ENCODE data around the gene ZNF726.

DNA sequence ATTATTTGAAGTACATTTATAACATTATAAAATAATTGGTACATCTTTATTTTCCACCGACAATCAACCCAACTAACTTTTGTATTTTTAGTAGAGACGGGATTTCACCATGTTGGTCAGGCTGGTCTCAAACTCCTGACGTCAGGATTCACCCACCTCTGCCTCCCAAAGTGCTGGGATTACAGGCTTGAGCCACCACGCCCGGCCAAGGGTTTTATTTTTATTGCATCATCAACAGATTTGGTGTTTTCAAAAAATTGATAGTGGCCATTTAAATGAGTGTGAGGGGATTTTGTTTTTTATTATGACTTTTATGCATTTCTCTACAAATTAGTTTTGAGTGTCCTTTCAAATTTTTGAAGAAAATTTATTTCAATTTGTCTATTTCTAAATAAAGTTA is 10.6 kb downstream of the ZNF726 start:
- TF ChIP-seq, protein P1, sequence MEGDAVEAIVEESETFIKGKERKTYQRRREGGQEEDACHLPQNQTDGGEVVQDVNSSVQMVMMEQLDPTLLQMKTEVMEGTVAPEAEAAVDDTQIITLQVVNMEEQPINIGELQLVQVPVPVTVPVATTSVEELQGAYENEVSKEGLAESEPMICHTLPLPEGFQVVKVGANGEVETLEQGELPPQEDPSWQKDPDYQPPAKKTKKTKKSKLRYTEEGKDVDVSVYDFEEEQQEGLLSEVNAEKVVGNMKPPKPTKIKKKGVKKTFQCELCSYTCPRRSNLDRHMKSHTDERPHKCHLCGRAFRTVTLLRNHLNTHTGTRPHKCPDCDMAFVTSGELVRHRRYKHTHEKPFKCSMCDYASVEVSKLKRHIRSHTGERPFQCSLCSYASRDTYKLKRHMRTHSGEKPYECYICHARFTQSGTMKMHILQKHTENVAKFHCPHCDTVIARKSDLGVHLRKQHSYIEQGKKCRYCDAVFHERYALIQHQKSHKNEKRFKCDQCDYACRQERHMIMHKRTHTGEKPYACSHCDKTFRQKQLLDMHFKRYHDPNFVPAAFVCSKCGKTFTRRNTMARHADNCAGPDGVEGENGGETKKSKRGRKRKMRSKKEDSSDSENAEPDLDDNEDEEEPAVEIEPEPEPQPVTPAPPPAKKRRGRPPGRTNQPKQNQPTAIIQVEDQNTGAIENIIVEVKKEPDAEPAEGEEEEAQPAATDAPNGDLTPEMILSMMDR (IDR thresholded peaks at IDR 0.05; ENCODE audit: low read depth, low read length, poor library complexity, severe bottlenecking): no peak
- no peak for TF ChIP-seq EZH2phosphoT487 (IDR thresholded peaks at IDR 0.05; ENCODE audit: borderline replicate concordance, low read length)

All from DOHH2 (cell line).